NCI-H146 treated with DMSO at 0.1 percent for 48 hours (cell line): Measurements from ENCODE around the gene CBFA2T3.

Experiments used
- DNase-seq: peaks from one replicate; lab custom pipeline; 2025; ENCODE audit not compliant: unreplicated experiment; lab: John Stamatoyannopoulos, UW

Gene CBFA2T3

GRCh38 chr16:88865310-88865709, 111.7 kb downstream of the CBFA2T3 start:
- no peak for DNase-seq

- DNase-seq = no peak
These were observed 112.5 kb downstream of the CBFA2T3 start for GRCh38 chr16:88864521-88864920.

GRCh38 chr16:88864099-88864498, 112.9 kb downstream of the CBFA2T3 start:
- DNase-seq = no peak

GRCh38 chr16:88863426-88863825, 113.6 kb downstream of the CBFA2T3 start:
- no peak for DNase-seq

GRCh38 chr16:88862968-88863367, 114.0 kb downstream of the CBFA2T3 start:
- no peak for DNase-seq

GRCh38 chr16:88861359-88861758, 115.6 kb downstream of the CBFA2T3 start:
- DNase-seq = no peak

- DNase-seq = no peak
These were observed 117.5 kb downstream of the CBFA2T3 start for GRCh38 chr16:88859381-88860091.

- peak; percentile 6 for DNase-seq
These were observed 119.2 kb downstream of the CBFA2T3 start for GRCh38 chr16:88857728-88858339.

- peak; percentile 69 for DNase-seq
These were observed 119.9 kb downstream of the CBFA2T3 start, which contains the start of the genes GALNS and TRAPPC2L for GRCh38 chr16:88856828-88857727. Gene GALNS (minus strand): TSS chr16:88856947. CDS start chr16:88856877, 70 bp downstream. Gene TRAPPC2L (plus strand): TSS chr16:88857127. CDS start chr16:88857151, 24 bp downstream.

GRCh38 chr16:88856122-88856827, 120.7 kb downstream of the CBFA2T3 start:
- DNase-seq = no peak

- no peak for DNase-seq
These were observed 121.3 kb downstream of the CBFA2T3 start for GRCh38 chr16:88855736-88856121.

GRCh38 chr16:88855176-88855575, 121.8 kb downstream of the CBFA2T3 start:
- no peak for DNase-seq

GRCh38 chr16:88854306-88855111, 122.5 kb downstream of the CBFA2T3 start:
- DNase-seq = no peak

GRCh38 chr16:88853325-88853941, 123.6 kb downstream of the CBFA2T3 start:
- no peak for DNase-seq

- DNase-seq = no peak
These were observed 125.4 kb downstream of the CBFA2T3 start for GRCh38 chr16:88851616-88852015.

- no peak for DNase-seq
These were observed 126.3 kb downstream of the CBFA2T3 start for GRCh38 chr16:88850531-88851199.

- DNase-seq = no peak
These were observed 128.4 kb downstream of the CBFA2T3 start for GRCh38 chr16:88848557-88848956.

GRCh38 chr16:88847654-88848053, 129.4 kb downstream of the CBFA2T3 start:
- no peak for DNase-seq

GRCh38 chr16:88846088-88846487, 130.9 kb downstream of the CBFA2T3 start:
- no peak for DNase-seq
